SIG-M5 treated with dmso at 0.1 percent for 504 hours (cell line): Measurements from ENCODE around the gene POLR1B.
"Not testable (repeated sequence)": the region's sequence is repeated elsewhere in the genome, so short reads cannot be mapped to it uniquely, and the experiment has no call there.

ENCODE experiments used
- DNase-seq: peaks from one replicate; lab custom pipeline; 2025; ENCODE audit not compliant: unreplicated experiment; lab: John Stamatoyannopoulos, UW

POLR1B gene

DNA sequence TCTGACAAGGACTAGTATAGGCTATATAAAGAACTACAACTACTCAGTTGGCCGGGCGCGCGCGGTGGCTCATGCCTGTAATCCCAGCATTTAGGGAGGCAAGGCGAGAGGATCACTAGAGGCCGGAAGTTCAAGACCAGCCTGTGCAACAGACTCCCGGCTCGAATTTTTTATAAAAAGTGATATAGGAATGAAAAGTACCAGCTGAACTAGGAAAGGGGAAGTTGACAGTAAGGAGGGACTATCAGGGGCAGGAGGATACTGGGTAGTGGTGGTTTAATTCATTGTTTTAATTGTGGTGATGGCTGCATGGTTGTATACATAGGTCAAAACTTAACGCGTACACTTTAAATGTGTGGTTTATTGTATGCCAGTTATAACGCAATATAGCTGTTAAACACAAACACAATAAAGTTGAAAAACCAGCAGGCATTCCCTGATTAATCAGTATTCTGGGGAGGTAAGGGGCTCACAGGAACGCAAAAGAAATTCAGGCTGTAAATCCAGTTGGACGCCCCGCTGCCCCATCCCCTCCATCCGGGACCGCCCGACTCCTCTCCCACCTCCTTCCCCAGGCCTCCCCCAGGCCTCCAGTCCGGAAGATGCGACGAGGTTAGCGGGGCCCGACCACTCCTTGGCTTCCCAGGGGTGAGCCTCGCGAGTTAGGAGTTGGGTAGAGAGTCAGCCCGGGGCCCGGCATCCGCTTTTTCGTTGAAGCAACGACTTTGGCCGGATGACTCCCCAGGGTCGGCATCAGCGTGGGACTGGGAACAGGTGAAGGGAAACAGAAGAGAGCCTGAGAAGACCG lies 746 bp upstream of the POLR1B start:
- DNase-seq, result peak; percentile 82

DNA sequence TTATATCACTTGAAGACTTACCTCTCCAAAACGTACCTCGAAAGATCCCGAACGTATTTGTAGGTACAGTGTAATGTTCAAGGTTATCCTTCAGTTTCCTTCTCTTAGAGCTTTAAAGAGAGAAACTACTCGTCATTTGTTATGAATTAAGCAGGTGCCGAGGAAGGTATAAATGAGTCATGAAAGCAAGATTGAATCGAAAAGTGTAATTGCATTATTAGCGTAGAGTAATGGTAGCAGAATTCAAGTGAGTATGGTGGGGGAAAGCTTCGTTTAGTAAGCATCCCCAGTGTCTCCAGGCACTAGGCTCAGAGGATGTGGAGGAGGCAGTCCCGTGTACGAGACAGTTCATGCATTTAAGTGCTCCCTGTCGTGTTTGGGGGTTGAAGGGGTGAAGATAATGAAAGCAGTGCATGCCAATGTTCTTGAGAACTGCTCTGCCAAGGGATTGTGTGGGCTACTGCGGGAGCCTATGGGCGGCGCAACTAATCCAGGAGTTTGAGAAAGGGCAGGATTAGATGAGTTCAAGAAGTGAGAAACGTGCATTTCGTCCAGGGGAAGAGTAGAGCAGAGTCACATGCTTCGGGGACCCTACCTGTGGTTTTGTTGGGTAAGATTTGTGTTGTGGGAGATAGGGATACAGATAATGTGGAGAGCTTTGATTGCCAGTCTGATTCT lies 858 bp downstream of the POLR1B start:
- peak; percentile 55 for DNase-seq

DNA sequence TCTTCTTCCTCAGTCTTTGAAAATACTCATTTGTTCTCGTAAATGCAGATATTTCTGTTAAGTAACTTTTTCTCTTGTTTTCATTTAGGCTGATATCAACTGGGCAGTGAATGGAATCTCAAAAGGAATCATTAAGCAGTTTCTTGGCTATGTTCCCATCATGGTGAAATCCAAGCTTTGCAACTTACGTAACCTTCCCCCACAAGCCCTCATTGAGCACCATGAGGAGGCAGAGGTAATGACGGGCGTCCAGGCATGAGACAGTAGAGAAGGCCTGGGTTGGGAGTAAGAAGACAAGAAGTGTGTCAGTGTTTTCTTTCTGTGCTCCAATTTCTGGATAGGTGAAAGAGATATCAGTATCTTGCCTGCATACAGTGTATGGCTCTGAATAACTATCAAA lies 5.1 kb downstream of the POLR1B start:
- DNase-seq, result peak; percentile 15

DNA sequence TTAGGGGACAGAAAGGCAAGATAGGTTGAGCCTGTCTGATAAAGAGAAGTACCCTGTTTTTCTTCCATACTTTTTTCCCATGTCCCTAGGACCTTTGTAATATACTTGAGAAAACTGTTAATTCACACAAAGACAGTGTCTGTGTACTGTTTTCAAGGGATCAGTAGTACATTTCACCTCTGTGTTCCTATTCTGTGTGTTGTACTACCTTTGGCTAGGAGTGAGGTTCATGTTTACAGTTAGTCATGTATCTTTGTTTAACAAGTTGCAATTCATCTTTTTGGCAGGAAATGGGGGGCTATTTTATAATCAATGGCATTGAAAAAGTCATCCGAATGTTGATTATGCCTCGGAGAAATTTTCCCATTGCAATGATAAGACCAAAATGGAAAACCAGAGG lies 6.7 kb downstream of the POLR1B start:
- no peak for DNase-seq

DNA sequence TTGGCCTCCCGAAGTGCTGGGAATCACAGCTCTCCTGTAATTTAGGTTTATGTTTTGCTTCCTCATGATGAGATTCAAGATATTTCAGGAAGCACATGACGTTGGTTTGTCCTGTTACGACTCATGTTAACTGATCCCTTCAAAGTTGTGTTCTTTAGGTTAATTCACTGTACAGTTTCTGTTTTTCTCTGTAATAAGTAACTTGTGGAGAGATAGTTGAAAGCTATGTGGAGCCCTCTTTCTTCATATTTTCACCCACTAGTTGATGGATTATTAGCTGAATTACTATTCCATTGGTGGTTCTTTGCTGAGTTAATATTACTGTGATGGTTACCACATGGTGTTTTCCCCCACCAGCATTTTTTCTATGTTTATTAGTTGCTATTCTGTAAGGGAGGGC lies 23.8 kb downstream of the POLR1B start:
- DNase-seq, result no peak

DNA sequence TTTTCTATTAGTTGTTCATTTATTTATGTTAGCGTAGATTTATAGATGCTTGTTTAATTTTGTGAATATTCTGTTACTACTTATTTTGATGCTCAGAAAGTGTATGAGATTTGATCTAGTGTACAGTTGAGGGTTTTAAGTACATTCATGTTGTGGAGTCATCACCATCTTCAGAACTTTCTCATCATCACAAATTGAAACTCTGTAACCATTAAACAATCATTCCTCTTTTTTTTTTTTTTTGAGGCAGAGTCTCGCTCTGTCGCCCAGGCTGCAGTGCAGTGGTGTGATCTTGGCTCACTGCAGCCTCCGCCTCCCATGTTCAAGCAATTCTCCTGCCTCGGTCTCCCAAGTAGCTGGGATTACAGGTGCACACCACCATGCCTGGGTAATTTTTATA lies 24.2 kb downstream of the POLR1B start:
- not testable (repeated sequence) for DNase-seq

DNA sequence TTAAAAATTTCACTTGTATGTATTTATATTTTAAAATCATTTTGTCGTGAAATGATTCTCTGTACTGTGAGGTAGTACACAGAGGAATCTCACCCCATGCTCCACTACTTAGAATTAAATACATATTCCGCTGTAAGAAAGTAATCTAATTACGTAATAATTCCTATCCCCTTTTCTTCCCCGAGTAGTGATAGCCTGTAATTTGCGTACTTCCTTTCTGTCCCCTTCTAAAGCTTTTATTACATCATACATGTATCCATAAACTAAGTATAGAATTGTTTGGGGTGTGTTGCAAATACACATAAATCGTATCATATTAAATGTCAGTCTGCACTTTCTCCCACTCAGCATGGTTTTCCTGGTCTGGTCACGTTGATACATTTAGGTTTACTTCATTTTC lies 29.7 kb downstream of the POLR1B start:
- DNase-seq, result peak; percentile 25

DNA sequence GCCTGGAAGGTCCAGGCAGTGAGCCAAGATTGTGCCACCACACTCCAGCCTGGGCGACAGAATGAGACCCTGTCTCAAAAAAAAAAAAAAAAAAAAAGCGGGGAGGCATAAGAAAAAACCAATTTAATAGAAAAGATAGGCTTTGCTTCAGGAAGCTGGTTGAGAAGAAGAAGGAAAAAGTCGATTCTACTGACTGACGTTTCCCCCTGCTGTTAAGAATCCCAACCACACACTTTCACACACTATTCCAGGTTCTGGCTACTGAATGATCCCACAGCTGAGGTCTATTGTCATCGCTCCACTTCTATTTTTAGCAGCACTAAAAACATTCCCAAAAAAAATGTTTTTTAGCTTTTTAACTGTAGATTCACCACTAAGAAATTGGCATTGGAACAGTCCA lies 35.5 kb downstream of the POLR1B start:
- DNase-seq, result peak; percentile 7

DNA sequence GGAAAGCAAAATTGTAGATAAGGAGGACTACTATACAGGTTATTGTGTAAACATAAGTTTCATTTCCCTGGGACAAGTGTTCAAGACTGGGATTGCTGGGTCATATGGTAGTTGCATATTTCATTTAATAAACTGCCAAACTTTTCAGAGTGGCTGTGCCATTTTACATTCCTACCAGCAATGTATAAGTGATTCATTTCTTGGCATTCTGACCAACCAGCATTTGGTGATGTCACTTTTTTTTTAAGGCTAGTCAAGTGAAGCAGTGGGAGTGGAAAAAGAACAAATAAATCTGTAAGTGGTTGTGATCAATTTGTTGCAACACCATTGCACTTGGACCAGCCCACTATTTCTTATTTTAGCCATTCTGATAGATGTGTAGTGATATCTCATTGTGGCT lies 37.0 kb downstream of the POLR1B start:
- DNase-seq, result peak; percentile 35

DNA sequence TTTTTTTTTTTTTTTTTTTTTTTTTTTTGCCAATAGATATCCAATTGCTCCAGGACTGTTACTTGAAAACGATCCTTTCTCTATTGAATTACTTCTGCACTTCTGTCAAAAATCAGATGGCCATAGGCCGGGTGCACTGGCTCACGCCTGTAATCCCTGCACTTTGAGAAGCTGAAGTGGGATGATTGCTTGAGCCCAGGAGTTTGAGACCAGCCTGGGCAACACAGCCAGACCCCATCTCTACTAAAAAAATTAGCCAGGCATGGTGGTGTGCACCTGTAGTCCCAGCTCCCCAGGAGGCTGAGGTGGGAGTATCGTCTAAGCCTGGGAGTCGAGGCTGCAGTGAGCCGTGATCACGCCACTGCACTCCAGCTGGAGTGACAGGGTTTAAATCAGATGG lies 37.8 kb downstream of the POLR1B start:
- DNase-seq, result no peak

DNA sequence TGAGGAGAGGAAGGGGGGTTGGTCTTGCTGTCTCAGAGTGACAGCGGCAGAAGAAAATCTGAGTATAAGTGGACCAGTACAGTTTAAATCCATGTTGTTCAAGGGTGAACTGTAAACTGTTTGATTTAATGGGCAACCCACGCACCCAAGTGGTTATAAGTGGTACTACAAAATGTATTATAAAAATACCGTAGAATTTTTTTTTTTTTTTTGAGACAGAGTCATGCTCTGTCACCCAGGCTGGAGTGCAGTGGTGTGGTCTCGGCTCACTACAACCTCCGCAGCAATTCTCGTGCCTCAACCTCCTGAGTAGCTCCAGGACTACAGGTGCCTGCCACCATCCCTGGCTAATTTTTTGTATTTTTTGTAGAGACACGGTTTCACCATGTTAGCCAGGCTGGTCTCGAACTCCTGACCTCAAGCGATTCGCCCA lies 40.1 kb downstream of the POLR1B start:
- peak; percentile 79 for DNase-seq

DNA sequence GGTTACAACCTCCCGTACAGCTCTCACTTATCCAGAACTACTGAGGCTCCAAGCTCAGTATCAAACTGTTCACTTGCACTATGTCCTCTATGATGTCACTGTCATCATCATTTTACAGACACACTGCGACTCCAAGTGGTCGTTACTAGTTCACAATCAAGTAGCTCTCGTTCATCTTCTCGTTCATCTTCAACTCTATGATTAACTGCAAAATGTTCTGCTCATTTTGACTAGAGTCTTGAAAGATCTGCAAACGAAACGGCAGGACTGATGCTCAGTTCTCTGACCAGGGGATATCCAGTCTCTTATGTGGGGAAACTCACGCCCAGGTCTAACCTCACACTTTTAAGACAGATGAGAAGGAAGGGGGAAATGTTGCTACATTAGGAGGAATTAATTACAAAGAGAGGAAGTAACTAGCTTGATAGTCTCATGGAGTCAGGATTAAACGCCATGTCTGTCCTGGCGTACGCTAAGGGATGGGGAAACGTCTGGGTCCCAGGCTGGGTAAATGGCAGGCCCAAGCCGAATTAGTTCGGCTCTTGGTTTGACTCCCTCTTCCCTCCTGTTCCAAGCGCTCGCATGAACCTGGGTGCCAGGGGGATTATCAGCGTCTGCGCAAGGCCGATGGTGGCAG lies 41.4 kb downstream of the POLR1B start:
- peak; percentile 62 for DNase-seq

DNA sequence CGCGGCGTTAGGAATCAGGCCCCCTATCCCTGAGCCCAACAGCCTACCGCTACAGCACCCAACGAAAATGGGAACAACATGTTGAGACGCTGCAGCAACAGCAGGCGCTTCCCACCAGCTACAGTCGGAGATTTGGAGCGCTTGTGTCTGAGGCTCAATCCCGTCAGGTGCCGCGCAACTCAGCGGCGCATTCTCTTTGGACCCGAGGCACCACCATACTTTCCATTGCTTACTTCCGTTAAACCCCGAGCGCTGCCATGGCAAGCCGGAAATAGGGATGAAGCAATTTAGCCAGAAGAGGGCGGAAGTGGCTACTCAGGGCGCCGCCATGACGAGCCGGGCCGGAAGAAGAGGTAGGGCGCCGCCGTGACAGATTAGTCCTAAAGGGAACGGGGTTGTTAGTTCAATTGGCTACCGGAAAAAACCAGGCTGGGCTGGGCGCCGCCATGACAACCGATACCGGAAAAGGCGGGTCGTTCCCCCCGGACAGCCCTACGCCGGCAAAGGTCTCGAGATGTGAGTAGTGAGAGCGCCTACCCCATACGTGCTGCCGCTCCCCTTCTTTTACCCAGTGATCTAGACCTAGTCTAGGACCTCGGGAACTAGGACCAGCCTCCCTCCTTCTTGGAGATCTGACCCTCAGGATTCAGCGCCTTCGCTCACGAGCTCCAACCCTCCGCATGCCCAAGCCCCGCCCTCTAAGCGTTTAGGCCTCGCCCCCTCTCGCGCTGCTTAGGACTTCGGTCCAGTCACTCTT lies 42.0 kb downstream of the POLR1B start, which contains the start of gene CHCHD5:
Gene CHCHD5 (plus strand): TSS at position 476 of the 757 bp plus-strand sequence. CDS start 39 bp downstream, at position 515.
- peak; percentile 99 for DNase-seq

DNA sequence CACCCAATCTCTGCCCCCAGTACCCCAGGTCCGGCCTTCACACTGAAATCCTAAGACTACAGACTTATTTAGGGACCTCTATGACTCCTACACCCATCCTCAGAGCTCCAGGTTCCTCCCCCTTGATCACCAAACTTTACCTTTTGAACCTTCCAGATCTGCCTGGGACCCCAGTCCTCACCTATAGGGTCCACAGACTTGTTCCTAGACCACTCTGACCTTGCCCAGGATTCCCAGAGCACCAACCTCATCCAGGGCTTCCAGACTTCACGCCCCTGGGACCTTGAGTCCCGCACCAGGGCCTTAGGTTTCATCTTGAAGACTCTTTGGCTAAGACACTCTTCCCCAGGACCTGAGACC lies 42.6 kb downstream of the POLR1B start:
- DNase-seq, result no peak

DNA sequence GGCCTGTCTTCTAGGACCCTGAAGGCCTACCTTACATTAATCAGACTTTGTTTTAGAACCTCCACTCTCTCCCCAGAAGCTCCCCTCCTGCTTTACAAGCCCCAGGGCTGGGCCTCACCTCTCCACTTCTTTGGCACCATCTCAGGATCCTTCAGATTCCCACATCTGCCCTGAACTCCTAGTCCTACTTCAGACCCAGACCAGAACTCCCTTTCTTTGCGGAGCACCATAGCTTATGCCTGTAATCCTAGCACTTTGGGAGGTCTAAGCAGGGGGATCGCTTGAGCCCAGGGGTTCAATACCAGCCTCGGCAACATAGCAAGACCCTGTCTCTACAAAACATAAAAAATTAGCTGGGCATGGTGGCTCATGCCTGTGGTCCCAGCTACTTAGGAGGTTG lies 43.1 kb downstream of the POLR1B start:
- DNase-seq, result no peak

DNA sequence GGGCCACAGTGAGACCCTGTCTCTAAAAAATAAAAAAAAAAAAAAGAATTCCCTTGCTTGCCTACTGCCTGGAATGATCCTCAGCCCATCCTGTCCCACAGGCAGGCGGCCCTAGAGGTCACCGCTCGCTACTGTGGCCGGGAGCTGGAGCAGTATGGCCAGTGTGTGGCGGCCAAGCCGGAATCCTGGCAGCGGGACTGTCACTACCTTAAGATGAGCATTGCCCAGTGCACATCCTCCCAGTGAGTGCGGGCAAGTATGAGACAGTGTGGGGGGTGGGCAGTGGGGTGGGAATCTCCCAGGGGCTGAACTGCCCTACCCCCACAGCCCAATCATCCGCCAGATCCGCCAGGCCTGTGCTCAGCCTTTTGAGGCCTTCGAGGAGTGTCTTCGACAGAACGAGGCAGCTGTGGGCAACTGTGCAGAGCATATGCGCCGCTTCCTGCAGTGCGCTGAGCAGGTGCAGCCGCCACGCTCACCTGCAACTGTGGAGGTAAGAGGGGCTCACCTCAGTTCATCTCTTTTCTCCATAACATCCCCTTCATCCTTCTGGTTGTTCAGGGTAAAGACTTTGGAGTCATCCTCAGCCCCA lies 43.7 kb downstream of the POLR1B start:
- DNase-seq, result no peak

DNA sequence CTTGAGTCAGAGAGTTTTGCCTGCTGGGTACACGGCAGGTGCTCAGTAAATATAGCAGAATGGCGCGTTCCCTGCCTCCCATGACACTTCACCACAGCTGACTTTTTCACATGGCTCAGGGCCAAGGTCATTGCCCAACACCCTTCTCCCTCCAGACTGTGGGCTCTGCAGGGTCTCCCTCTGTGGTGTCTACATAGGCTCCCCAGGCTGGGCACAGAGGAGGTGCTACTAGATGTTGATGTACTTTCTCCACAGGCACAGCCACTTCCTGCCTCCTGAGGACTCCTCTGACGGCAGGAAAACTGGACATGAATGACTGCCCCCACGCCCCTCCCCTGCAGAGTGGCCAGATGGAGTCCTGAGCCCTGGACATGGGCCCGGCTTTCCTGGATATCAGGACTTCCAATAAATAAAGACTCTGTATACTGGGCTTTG lies 46.4 kb downstream of the POLR1B start:
- DNase-seq, result no peak

DNA sequence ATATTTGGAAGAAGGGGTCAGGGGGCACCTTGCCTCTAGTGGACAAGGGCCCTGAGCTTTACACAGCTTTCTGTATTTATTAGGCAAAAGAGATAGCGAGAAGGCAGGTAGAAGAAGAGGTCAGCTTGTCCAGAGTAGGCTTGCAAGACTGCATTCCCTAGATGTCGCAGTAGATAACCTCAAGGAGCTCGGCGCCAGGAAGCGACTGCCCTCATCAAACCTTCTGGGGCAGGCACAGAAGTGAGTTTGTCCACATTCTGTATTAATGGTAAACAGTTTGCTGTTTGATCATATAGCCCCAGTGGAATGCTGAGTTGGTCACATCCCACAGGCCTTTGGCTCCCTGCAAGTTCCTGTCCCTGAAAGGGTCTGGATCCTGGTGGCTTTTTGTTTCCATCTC lies 49.1 kb downstream of the POLR1B start:
- peak; percentile 9 for DNase-seq

DNA sequence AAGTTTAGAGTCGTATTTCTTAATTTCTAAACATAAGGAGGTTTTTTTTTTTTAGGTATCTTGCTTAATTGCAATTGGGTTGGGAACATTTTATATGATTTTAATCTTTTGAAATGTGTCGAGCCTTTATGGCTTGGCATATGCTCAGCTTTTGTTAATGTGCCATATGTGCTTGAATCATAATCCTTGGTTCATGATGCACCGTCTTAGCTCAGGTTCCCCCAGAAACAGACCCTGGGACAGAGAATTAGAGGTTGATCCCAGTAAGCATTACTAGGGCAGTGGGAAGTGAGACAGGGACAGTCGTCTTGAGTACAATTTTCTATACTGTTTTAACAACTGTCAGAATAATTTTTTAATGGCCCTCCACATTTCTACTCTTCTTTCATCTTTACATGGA lies 51.5 kb downstream of the POLR1B start:
- DNase-seq, result no peak

DNA sequence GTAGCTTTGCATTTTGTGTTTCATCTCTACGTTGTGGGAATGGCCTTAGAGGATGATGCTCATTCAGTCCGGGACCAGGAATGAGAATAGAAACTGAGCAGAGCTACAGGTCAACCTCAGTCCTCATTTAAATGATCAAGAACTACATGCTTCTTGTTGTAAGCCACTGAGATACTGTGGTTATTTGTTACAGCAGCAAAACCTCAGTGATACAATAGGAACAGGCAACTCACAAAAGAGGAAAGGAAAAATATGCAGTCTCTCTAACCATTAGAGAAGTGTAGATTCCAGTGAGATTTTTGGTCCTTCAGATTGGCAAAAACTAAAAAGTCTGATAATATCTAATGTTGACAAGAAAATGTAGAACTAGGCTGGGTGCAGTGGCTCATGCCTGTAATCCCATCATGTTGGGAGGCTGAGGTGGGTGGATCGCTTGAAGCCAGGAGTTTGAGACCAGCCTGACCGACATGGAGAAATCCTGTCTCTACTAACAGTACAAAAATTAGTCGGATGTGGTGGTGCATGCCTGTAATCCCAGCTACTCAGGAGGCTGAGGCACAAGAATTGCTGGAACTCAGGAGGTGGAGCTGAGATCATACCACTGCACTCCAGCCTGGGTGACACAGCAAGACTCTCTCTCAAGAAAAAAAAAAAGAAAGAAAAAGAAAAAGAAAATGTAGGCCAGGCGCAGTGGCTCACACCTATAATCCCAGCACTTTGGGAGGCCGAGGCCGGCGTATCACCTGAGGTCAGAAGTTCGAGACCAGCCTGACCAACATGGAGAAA lies 55.5 kb downstream of the POLR1B start:
- no peak for DNase-seq
